ENCODE measurements around the gene FOXJ1. TPM values are rescaled to one million over a fixed set of nuclear protein-coding genes. Genes with fewer than 3 reads are reported as not detected.

The FOXJ1 gene
- total and polyA plus RNA-seq, 2 of the 13 experiments (the other 11 are each of a cell fraction or from before 2014, with no cell fraction given), result 0.98 to 1.6 TPM

DNA sequence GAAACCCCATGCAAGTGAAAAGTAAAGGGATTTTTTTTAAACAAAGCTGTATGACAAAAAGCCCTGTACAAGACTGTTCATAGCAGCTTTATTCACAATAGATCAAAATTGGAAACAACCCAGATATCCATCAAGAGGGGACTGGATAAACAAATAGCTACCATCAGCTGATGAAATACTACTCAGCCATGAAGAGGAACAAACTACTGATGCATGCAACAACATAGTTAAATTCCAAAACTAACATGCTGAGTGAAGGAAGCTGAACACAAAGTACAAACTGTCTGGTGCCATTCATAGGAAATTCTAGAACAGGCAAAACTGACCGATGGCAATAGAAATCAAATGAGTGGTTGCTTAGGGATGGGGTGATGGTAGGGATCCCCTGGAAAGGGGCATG is 15.1 kb downstream of the FOXJ1 start:
- TF ChIP-seq ZNF703 (CRISPR knock-in tag; IDR thresholded peaks at IDR 0.05; ENCODE audit: borderline replicate concordance) (no peak), SOX5 (CRISPR knock-in tag; IDR thresholded peaks at IDR 0.05; ENCODE audit: borderline replicate concordance) (no peak), HNRNPLL (IDR thresholded peaks at IDR 0.05; ENCODE audit: low read depth, low read length, poor library complexity, severe bottlenecking) (no peak), MYNN (CRISPR knock-in tag; IDR thresholded peaks at IDR 0.05; ENCODE audit: low read depth) (no peak), ZNF629 (CRISPR knock-in tag; conservative IDR thresholded peaks at IDR 0.05) (no peak), PCBP2 (optimal IDR thresholded peaks at IDR 0.05; ENCODE audit: low read depth, low read length, poor library complexity, severe bottlenecking) (no peak), ZFP36L1 (CRISPR knock-in tag; IDR thresholded peaks at IDR 0.05) (no peak), ZNF230 (CRISPR knock-in tag; IDR thresholded peaks at IDR 0.05) (no peak), CREM (IDR thresholded peaks at IDR 0.05) (no peak), CREM (CRISPR knock-in tag; IDR thresholded peaks at IDR 0.05) (no peak), HNRNPUL1 (IDR thresholded peaks at IDR 0.05; ENCODE audit: low read depth, low read length) (no peak), TBX2 (CRISPR knock-in tag; IDR thresholded peaks at IDR 0.05; ENCODE audit: borderline replicate concordance) (no peak), ZBTB20 (CRISPR knock-in tag; IDR thresholded peaks at IDR 0.05; ENCODE audit: borderline replicate concordance, low read depth) (no peak)
- TF ChIP-seq, protein P1, sequence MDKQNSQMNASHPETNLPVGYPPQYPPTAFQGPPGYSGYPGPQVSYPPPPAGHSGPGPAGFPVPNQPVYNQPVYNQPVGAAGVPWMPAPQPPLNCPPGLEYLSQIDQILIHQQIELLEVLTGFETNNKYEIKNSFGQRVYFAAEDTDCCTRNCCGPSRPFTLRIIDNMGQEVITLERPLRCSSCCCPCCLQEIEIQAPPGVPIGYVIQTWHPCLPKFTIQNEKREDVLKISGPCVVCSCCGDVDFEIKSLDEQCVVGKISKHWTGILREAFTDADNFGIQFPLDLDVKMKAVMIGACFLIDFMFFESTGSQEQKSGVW (CRISPR knock-in tag; IDR thresholded peaks at IDR 0.05; ENCODE audit: borderline replicate concordance), result no peak
- TF ChIP-seq, protein P2, sequence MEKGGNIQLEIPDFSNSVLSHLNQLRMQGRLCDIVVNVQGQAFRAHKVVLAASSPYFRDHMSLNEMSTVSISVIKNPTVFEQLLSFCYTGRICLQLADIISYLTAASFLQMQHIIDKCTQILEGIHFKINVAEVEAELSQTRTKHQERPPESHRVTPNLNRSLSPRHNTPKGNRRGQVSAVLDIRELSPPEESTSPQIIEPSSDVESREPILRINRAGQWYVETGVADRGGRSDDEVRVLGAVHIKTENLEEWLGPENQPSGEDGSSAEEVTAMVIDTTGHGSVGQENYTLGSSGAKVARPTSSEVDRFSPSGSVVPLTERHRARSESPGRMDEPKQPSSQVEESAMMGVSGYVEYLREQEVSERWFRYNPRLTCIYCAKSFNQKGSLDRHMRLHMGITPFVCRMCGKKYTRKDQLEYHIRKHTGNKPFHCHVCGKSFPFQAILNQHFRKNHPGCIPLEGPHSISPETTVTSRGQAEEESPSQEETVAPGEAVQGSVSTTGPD (CRISPR knock-in tag; IDR thresholded peaks at IDR 0.05), result no peak
- Histone ChIP-seq H3K9me3 (ENCODE audit: low read length) (no peaks in the 10 kb centered on the region), H3K79me2 (ENCODE audit: insufficient read depth, low read length) (no peaks in the 10 kb centered on the region), H3K27ac (ENCODE audit: extremely low read length, insufficient read depth, low read length) (no peak overlapping the region), H3K9ac (ENCODE audit: insufficient read depth, low read depth, low read length) (no peak overlapping the region), H3K4me2 (ENCODE audit: low read depth, low read length) (no peak overlapping the region), H3K36me3 (replicated peaks in 1 of 2; ENCODE audit: control insufficient read depth in 1 of 2, insufficient read depth in 2 of 2, low read length in 2 of 2) (no peaks in the 10 kb centered on the region), H2AFZ (ENCODE audit: low read length) (no peak overlapping the region), H4K20me1 (ENCODE audit: insufficient read depth, low read length) (no peaks in the 10 kb centered on the region), H3K4me3 (replicated peaks in 1 of 3; ENCODE audit: insufficient read depth in 1 of 3, low read depth in 2 of 3, low read length in 3 of 3) (no peak overlapping the region), H3K27me3 (ENCODE audit: control insufficient read depth in 1 of 2, insufficient read depth in 2 of 2, low read length in 2 of 2) (peaks cover 0 to 4% of the 10 kb centered on the region in 2 experiments; a peak in 3 of 5 replicates), H3K4me1 (ENCODE audit: insufficient read depth, low read length) (peaks cover 17% of the 10 kb centered on the region)
- no peak for ATAC-seq
- peak; percentile 4 for FAIRE-seq
- intact Hi-C loops (cut with micrococcal nuclease; ENCODE audit: unreplicated experiment), result no loop called here
- WGBS (ENCODE audit: low lambda C conversion rate), result 52% methylated on average over 1 of the region's 1 CpG
- POLR2A ChIA-PET, result interaction anchor here (0.8 to 2.8 kb wide), 2 partner anchors 8 to 12 kb away, joined by 4 to 13 read pairs; no protein-coding TSS in a partner anchor
- no peak for DNase-seq (ENCODE audit: low spot score)
- BruUV-seq (replicated peaks), result no TSS peak
- CTCF ChIA-PET (ENCODE audit: low intra/inter-chr PET ratio, low total read pairs), result interaction anchor here (2.9 kb wide), 1 partner anchor 28 kb away, joined by 11 read pairs; no protein-coding TSS in a partner anchor
- in situ Hi-C loops (cut with HindIII; ENCODE audit: extremely low pct_ligation_motif_present, low pct_unique_long_range_greater_than_20kb), result no loop called here
